ENCODE measurements around the gene RAB6B. TPM values are rescaled to one million over a fixed set of nuclear protein-coding genes. Genes with fewer than 3 reads are reported as not detected.

RAB6B gene
- polyA plus RNA-seq (2011; rRNA removed), result 2.5 and 3.7 TPM in 2 replicates
- 2.6 and 3.0 TPM in 2 replicates for polyA plus RNA-seq (2012; cell fraction: cytosol; rRNA removed)
- polyA plus RNA-seq (2012; cell fraction: nucleus; rRNA removed), result 1.8 and 2.3 TPM in 2 replicates
- polyA plus RNA-seq (2017; fragmentation: RNase III; extraction: RNeasy Plus Mini Kit Qiagen cat#74134 plus additional on column Dnase treatment), result 2.4 to 3.4 TPM (median 2.6 TPM) in 3 replicates
- 4.1 and 6.9 TPM in 2 replicates for polyA minus RNA-seq (2011; rRNA and poly(A)+ RNA removed)

DNA sequence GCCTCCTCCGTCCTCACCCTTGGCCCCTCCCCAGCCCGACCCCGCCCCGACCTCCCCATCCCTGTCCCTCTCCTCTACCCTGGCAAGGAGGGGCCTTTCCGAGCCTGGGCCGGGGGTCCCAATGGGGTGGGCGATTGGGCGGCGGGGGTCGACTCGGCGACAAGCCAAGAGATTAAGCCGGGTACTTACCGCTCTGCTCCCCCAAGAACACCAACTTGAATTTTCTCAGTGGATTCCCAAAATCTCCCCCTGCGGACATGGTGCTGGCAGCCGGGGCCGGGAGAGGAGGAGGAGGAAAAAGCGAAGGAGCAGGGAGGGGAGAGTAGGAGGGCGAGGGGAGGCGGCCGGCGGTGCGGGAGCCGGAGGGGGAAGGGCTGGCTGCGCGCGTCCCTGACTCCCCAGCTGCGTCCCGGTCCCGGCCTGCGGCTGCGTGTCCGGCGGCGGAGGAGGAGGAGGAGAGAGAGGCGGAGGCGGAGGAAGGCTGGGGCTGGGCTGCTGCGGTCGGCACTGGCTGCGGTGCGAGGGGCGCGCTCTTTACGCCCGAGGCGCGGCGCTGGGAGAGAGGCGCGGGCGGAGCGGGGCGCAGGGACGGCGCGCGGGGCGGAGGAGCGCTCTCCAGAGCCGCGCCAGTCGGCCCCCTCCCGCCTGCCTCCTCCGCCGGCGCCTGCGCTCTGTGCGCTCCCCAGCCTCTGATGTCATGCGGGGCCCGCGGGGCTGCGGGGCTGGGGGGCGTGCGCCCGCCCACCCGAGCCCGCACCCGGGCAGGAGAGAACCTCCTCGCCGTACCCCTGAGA, at the start of gene RAB6B:
Gene RAB6B (minus strand): TSS at position 675 of the 794 bp plus-strand sequence. CDS start 416 bp downstream, at position 259.
- Histone ChIP-seq H3K9me3 (no peaks in the 10 kb centered on the region), H3K4me1 (0 out of 3 replicates have a peak, but pooled peaks cover 5% of the 10 kb centered on the region), H3K27ac (peak within 1 kb of the TSS; percentile 58 to 71), H3K4me2 (peak within 1 kb of the TSS; percentile 98), H3K4me3 (peak within 1 kb of the TSS; percentile 72)
- no peak for FAIRE-seq
- WGBS (ENCODE audit: missing lambda C conversion rate), result under 1% methylated on average over 25 of the region's 80 CpGs
- peak; percentile 79 to 89 for ATAC-seq
- DNase-seq (ENCODE audit: low read depth in 1 of 2, low spot score in 1 of 2), result no peak
- TF ChIP-seq BHLHE40 (IDR thresholded peaks at IDR 0.05; ENCODE audit: low read depth, low read length) (no peak), PHF8 (IDR thresholded peaks at IDR 0.05; ENCODE audit: borderline replicate concordance, low read depth) (peak; percentile 24; the same call in 1 of the 2 replicates), RCOR1 (IDR thresholded peaks at IDR 0.05; ENCODE audit: low read depth, low read length) (no peak), HOXB13 (CRISPR knock-in tag; IDR thresholded peaks at IDR 0.05; ENCODE audit: low read depth) (no peak), FOXS1 (CRISPR knock-in tag; IDR thresholded peaks at IDR 0.05) (no peak), POLR2A (IDR thresholded peaks at IDR 0.05; ENCODE audit: low read length) (no peak), HEYL (CRISPR knock-in tag; IDR thresholded peaks at IDR 0.05) (no peak)
- TF ChIP-seq, protein P1, sequence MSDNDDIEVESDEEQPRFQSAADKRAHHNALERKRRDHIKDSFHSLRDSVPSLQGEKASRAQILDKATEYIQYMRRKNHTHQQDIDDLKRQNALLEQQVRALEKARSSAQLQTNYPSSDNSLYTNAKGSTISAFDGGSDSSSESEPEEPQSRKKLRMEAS (IDR thresholded peaks at IDR 0.05), result no peak
- ChIA-PET CTCF (interaction anchor here (1.5 kb wide), 1 partner anchor 77 kb away, joined by 3 read pairs; no protein-coding TSS in a partner anchor), POLR2A (no interaction called here)

DNA sequence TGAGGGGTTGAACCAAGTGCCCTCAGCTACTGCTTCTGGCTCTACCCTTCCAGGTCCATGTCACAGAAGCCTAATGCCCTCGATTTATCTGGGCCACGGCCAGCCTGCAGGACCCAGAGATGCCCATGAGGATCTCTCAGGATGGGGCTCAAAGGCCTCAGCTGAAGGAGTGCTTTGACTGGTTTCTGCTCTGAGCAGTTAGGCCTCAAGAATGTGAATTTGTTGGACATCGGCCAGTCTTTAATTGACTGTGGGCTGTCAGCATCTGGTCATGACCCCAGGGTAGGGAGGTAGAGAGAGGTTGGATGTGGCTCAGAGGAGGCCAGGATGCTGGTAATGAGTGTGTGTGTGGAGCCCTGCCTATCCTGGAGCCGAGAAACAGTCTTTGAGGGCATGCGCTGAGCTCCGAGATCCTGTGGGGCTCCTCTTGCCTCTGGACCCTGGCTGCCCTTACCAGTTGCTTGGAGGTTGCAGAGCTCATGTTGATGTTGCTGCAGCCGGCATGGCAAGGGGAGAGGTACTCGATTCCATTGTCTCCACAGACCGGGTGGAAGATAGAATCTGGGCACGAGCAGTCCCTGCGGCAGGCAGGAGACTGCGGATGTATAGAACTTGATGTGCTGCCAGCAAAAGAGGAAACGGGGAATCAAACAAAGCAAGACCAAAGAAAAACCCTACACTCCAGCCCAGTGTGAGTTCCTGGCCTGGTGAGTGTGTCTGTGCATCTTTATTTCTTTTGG, 49.1 kb upstream of the RAB6B start:
- no peak for DNase-seq (ENCODE audit: low read depth in 1 of 2, low spot score in 1 of 2)
- POLR2A ChIA-PET, result no interaction called here
- CTCF ChIA-PET, result interaction anchor here (1.3 to 1.5 kb wide), 2 partner anchors 15 to 1214 kb away, joined by 4 read pairs; no protein-coding TSS in a partner anchor
- TF ChIP-seq MAZ (IDR thresholded peaks at IDR 0.05; ENCODE audit: borderline replicate concordance, low read depth, low read length), result no peak
- TF ChIP-seq HEYL (CRISPR knock-in tag; IDR thresholded peaks at IDR 0.05), result no peak
- FAIRE-seq, result no peak
- no peak overlapping the region for H3K4me3 ChIP-seq
- ATAC-seq, result no peak
- peaks cover 23% of the 10 kb centered on the region for H3K4me1 ChIP-seq
- H3K27ac ChIP-seq, result peak overlapping the region in 1 of 2 experiments; percentile 50; a peak in 1 of 6 replicates
- H3K4me2 ChIP-seq, result peak overlapping the region; percentile 54
- 88% methylated on average over 9 of the region's 13 CpGs for WGBS (ENCODE audit: missing lambda C conversion rate)
- no peaks in the 10 kb centered on the region for H3K9me3 ChIP-seq

DNA sequence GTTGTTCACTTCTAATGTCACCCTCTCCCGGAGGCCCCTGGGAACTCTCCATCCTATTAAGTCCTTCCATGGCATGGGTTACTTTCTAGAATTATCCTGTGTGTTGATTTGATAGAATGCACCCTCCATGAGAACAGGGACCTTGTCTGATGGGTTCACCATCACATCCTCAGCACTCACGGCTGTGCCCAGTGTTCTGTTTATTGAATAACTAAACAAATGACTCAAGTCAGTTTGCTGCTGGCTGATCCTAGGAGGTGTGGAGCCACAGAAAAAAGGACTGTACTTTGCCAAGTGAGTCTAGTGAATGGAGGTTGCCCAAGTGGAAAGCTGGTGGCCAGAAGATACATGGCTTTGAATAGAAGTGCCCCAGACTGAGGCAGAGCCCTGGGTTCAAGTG, 48.5 kb upstream of the RAB6B start:
- no peak for FAIRE-seq
- POLR2A ChIA-PET, result no interaction called here
- DNase-seq (ENCODE audit: low read depth in 1 of 2, low spot score in 1 of 2), result peak in 1 of 2 experiments; percentile 22
- ATAC-seq, result peak; percentile 42 to 52; a peak in 5 of 6 replicates
- Histone ChIP-seq H3K4me1 (peaks cover 23% of the 10 kb centered on the region), H3K27ac (peak overlapping the region in 1 of 2 experiments; percentile 50; a peak in 1 of 6 replicates), H3K4me2 (peak overlapping the region; percentile 54), H3K9me3 (no peaks in the 10 kb centered on the region), H3K4me3 (no peak overlapping the region)
- TF ChIP-seq, protein P2, sequence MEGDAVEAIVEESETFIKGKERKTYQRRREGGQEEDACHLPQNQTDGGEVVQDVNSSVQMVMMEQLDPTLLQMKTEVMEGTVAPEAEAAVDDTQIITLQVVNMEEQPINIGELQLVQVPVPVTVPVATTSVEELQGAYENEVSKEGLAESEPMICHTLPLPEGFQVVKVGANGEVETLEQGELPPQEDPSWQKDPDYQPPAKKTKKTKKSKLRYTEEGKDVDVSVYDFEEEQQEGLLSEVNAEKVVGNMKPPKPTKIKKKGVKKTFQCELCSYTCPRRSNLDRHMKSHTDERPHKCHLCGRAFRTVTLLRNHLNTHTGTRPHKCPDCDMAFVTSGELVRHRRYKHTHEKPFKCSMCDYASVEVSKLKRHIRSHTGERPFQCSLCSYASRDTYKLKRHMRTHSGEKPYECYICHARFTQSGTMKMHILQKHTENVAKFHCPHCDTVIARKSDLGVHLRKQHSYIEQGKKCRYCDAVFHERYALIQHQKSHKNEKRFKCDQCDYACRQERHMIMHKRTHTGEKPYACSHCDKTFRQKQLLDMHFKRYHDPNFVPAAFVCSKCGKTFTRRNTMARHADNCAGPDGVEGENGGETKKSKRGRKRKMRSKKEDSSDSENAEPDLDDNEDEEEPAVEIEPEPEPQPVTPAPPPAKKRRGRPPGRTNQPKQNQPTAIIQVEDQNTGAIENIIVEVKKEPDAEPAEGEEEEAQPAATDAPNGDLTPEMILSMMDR (IDR thresholded peaks at IDR 0.05), result no peak
- TF ChIP-seq GATA3 (IDR thresholded peaks at IDR 0.05; ENCODE audit: borderline replicate concordance), result no peak
- TF ChIP-seq, protein P3, sequence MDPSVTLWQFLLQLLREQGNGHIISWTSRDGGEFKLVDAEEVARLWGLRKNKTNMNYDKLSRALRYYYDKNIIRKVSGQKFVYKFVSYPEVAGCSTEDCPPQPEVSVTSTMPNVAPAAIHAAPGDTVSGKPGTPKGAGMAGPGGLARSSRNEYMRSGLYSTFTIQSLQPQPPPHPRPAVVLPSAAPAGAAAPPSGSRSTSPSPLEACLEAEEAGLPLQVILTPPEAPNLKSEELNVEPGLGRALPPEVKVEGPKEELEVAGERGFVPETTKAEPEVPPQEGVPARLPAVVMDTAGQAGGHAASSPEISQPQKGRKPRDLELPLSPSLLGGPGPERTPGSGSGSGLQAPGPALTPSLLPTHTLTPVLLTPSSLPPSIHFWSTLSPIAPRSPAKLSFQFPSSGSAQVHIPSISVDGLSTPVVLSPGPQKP (IDR thresholded peaks at IDR 0.05; ENCODE audit: low read depth, low read length), result no peak
- TF ChIP-seq PHF8 (IDR thresholded peaks at IDR 0.05; ENCODE audit: borderline replicate concordance, low read depth), result no peak
- TF ChIP-seq HDAC2 (IDR thresholded peaks at IDR 0.05), result no peak
- no peak for TF ChIP-seq RNF2 (IDR thresholded peaks at IDR 0.05; ENCODE audit: borderline replicate concordance, low read depth)
- no peak for TF ChIP-seq BHLHE40 (IDR thresholded peaks at IDR 0.05; ENCODE audit: low read depth, low read length)
- no peak for TF ChIP-seq NR3C1 (IDR thresholded peaks at IDR 0.05)
- no peak for TF ChIP-seq EHMT2 (IDR thresholded peaks at IDR 0.05; ENCODE audit: low read depth)
- TF ChIP-seq CBX2 (IDR thresholded peaks at IDR 0.05; ENCODE audit: borderline replicate concordance, low read depth), result no peak
- TF ChIP-seq, protein P1 (IDR thresholded peaks at IDR 0.05), result no peak
- TF ChIP-seq EP300 (IDR thresholded peaks at IDR 0.05), result no peak
- TF ChIP-seq FOSB (CRISPR knock-in tag; IDR thresholded peaks at IDR 0.05), result no peak
- 14% methylated on average over 2 of the region's 2 CpGs for WGBS (ENCODE audit: missing lambda C conversion rate)
- CTCF ChIA-PET, result no interaction called here
